OCI-M2 (cell line): Measurements from ENCODE around the gene TPRG1L.

Source experiments
- DNase-seq: peaks from one replicate; lab custom pipeline; 2025; ENCODE audit not compliant: unreplicated experiment; lab: John Stamatoyannopoulos, UW

TPRG1L gene

DNA sequence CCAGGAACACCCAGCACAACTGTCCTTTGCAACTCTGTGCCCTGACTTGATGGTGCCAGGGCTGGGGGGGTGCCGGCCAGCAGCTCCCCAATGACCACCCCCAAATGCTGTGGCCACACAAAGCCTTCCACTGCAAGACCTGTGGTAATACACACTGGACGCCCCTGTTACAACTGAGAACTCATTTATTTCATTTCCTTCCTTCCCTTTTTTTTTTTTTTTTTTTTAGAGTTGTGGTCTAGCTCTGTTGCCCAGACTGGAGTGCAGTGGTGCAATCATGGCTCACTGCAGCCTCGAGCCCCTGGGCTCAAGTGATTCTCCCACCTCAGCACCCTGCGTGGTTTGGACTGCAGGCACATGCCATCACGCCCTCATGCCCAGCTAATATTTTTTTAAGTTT, 52.7 kb downstream of the TPRG1L start:
- DNase-seq: no peak

DNA sequence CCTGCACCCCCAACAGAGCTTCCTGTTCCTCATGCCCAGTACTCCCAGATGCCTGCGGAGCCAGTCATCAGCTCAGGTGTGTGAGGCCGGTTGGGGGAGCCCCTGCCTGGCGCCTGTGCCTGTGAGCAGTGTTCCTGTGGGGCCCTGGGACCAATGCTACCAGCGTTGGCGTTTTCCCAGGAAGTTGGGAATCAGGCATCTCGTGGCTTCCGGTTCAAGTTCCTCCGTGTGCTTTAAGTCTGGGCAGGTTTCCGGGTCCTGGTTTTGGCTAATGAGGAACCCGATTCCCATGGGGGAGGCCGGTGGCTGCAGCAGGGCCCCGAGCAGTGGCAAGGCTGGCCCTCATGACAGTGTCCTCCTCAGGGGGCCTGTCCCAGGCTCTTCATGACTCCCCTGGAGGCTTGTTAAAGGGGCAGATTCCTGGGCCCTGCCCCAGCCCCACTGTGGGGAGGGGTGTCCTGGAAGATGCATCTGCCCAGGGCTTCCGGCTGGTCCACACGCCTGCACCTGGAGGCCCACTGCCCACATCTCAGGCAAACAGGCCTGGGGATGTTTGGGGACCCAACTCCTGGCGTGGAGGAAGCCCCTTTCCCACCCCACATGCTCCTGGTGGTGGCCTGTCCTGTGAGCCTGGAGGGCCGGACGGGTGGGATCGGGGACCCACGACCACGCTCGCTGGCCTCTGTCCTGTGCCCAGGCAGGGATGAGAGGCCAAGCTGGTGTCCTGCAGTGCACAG, 53.7 kb downstream of the TPRG1L start:
- no peak for DNase-seq

DNA sequence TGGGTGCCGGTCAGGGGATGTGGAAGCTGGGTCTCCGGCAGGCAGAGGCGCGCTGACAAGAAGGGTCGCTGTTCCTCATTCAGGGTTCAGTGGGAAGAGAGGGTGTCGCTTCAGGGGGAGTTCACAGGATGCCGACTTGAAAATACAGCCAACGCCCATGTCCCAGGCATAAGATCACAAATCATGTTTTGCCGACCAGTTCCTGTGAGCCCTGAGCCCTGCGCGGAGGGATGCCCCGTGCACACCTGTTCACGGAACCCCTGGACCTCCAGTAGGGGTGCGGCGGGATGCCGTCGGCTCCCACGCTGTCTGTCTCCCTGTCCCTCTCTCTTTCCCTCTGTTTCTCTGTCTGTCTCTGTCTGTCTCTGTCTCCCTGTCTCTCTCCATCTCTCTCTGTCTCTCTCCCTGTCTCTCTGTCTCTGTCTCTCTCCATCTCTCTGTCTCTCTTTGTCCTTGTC, 54.3 kb downstream of the TPRG1L start:
- DNase-seq: no peak
